HG02852 (cell line): ENCODE results near the gene ALDOA.

Experiments used
- ATAC-seq: cut with Tn5 transposase; IDR thresholded peaks from one replicate; pipeline ENCODE4 v1.9.1; 2021; ENCODE audit warnings: mild to moderate bottlenecking, moderate library complexity; ENCODE audit not compliant: unreplicated experiment

The ALDOA gene

DNA sequence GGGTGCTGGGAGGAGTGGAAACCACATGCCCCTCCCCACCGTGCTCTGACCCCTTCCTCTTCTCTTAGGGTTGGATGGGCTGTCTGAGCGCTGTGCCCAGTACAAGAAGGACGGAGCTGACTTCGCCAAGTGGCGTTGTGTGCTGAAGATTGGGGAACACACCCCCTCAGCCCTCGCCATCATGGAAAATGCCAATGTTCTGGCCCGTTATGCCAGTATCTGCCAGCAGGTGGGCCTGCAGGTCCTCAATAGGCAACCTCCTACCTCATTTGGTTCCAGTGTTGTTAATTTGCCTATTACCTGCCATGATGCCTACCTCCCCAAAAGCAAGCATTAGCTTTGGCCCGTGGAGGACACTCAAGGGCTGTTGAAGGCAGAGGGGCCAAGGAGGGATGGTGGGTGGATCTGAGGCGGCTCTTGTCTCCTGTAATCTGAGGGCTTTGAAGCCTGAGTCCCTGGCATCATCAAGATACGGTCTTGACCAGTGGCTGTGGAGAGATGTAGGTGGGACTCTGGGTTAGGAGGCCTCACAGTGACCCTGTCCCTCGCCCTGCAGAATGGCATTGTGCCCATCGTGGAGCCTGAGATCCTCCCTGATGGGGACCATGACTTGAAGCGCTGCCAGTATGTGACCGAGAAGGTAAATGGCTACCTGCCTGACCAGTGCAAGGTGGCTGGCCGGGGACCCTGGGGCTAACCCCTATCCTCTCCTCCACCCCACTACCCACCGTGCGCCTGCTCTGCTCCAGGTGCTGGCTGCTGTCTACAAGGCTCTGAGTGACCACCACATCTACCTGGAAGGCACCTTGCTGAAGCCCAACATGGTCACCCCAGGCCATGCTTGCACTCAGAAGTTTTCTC lies 3.4 kb downstream of the ALDOA start:
- ATAC-seq = no peak

DNA sequence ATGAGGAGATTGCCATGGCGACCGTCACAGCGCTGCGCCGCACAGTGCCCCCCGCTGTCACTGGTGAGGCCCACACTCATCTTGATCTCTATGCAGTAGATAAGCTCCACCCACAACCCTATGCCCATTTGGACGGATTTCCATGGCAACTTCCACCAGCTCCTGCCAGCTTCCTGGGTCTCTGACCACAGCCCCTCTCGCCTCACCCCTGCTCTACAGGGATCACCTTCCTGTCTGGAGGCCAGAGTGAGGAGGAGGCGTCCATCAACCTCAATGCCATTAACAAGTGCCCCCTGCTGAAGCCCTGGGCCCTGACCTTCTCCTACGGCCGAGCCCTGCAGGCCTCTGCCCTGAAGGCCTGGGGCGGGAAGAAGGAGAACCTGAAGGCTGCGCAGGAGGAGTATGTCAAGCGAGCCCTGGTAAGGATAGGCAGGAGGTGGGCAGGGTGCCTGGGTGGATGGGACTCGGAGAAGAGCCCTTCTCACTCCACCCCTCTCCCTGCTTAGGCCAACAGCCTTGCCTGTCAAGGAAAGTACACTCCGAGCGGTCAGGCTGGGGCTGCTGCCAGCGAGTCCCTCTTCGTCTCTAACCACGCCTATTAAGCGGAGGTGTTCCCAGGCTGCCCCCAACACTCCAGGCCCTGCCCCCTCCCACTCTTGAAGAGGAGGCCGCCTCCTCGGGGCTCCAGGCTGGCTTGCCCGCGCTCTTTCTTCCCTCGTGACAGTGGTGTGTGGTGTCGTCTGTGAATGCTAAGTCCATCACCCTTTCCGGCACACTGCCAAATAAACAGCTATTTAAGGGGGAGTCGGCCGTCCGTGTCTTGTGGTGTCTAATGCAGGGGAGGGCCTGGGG lies 4.3 kb downstream of the ALDOA start:
- ATAC-seq = no peak

DNA sequence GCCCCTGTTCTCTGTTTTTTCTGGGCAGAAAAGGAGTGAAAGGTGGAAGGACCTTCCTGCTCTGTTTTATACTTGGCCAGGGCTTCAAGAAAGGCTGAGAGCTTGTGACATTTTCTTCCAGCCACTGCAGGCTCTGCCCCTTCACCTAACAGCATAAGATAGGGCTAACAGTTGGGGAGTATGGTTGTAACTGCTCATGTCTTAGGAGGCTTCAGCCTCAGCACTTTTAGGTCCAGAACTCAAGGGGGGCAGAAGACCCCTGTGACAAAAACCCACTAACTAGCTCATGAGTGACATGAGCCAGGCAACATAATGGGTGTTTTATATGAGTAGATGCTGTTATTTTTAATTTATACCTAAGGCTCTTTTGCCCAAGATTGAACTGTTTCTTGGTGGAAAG lies 4.9 kb downstream of the ALDOA start:
- no peak for ATAC-seq

DNA sequence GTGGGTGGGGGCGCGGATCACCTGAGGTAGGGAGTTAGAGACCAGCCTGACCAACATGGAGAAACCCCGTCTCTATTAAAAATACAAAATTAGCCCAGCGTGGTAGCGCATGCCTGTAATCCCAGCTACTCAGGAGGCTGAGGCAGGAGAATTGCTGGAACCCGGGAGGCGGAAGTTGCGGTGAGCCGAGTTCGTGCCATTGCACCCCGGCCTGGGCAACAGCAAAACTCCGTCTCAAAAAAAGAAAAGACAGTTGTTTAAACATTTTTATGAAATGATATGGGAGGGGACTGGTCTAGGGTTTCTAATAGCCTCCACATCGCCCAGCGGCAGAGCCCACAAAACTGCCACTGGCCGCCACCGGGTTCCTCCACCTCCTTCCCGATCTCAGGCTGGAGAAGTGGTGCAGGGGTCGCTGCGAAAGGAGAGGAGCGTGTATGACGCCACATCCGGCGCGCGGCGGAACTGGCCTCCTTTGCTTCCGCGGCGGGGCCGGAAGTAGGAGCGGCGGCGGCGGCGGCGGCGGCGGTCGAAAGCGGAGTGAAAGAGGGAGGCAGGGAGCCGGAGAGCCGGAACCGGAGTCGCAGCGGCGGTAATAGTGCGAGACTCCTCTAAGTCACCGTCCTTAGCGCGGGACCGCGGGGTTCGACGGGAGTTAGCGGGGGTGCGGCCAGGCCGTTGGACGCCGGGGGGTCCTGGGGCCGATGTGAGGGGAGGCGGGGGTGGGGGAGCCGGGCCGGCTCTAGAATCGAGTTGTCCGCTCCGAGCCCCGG lies 10.1 kb downstream of the ALDOA start, which contains the start of gene PPP4C:
Gene PPP4C, plus strand, starts transcription at position 492 of the 773 bp plus-strand sequence. CDS start 384 bp downstream, outside the sequence.
- ATAC-seq = peak; percentile 72

DNA sequence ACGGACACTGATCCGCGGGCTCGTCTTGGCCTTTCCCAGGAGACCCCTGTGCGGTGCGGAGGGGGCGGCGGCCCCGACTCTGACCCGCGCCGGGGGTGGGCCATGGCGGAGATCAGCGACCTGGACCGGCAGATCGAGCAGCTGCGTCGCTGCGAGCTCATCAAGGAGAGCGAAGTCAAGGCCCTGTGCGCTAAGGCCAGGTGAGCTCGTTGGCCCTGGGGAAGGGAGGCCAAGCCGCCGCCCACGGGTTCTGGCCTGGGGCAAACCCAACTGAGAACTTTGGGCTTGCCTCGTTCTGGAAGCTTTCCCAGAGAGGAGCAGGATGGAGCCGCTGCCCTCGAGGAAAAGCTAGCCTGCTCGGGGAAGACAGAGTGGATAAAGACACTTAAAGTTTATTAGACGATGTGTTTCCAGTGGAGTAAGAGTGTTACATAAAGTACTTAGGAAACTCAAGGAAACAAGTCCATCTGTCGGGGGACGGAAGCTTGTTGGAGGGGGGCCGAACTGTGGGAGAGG lies 10.8 kb downstream of the ALDOA start:
- peak; percentile 23 for ATAC-seq

DNA sequence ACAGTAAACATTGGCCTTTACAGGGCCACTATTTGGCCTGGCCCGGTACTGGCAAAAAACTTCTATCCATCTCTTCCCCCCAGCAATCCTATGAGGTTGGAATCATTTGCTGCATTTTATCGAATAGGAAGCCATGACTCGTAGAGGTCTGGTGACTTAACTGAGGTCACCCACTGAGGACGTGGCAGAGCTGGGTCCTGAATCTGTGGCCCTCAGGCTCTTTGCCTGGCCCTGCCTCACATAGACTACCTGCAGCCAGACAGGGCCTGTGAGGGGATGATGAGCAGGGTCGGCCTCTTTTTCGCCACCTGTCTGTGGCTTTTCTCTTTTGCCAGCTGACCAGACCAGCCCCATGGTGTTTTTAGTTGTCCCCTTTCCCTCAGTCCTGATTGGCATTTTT lies 12.1 kb downstream of the ALDOA start:
- no peak for ATAC-seq

DNA sequence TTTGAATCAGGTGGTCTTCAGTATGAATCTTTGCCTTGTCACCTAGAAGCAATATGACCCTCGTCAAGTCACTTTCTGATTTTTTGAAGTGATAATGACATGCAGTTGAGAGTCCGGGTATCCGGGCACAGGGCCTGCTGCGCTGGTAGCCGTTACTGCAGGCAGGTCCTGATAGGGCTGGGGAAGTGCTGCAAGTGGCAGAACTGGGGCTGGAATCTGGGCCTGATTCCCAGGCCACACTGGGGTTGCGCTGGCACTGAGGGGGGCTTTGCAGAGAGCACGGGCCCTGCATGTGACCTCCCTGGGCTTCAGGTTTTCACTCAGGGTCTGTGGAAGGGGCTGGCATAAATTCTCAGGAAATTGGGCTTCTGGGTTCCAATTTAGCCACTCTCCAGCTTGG lies 13.2 kb downstream of the ALDOA start:
- ATAC-seq = no peak

DNA sequence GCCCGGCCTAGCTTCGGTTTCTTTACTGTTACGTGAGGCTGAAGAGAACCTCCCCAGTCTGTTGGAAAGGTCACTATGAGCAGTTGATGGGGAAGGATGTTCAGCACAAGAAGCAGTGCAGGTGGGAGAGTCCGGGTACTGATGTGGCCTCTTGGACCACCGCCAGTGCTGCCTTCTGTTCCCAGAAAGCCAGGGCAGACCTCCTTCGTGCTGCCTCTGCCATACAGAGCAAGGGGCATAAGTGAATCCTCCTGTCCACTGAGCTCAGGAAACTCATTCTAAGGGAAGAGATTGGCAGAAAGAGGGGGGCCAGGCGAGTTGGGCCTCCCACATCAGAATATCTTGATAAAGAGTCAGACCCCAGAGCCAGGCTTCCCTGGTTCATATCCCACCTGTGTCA lies 13.9 kb downstream of the ALDOA start:
- no peak for ATAC-seq

DNA sequence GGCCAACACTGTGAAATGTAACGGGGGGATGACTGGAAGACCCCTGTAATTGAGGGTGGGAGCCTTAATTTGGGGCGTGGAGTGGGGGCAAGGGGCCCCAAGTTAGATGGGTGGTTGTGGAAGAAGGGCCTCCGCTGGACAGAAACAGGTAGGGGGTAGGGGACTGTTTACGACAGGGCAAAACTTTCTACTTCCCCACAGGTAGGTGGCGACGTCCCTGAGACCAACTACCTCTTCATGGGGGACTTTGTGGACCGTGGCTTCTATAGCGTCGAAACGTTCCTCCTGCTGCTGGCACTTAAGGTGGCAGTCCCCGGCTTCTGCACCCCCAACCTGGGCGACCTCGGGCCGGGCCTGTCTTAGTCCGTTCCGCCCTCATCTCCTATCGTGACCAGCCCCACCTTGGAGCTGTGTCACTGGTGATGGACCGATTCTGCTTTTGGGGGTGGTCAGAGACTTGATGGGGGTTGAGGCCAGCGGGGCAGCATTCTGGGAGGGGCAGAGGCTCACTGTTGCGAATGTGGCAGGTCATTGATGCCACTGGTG lies 17.1 kb downstream of the ALDOA start:
- ATAC-seq = no peak

DNA sequence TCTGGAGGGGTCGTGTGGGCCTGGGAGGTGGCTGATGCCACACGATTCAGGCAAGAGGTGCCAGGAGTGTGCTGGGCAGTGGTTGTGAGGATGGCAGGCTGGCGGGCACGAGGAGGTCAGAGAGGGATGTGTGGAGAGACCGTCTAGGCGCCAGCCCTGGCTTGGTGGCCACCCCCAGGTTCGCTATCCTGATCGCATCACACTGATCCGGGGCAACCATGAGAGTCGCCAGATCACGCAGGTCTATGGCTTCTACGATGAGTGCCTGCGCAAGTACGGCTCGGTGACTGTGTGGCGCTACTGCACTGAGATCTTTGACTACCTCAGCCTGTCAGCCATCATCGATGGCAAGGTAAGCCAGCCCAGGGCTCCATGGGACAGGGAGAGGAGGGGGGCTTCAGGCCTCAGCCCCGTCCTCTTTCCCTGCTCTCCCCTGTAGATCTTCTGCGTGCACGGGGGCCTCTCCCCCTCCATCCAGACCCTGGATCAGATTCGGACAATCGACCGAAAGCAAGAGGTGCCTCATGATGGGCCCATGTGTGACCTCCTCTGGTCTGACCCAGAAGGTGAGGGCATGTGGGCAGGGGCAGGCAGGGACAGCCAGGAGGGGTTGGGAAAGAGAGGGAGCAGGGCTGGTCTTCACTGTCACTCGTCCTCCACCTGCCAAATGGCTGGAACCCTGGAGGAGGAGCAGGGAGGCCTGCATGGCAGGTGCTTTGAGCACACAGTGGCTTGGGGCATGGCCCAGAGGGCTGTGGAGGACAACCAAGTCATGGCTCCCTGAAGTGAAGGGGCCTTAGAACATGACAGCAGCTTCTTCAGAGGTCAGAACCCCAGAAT lies 17.9 kb downstream of the ALDOA start:
- ATAC-seq = no peak

DNA sequence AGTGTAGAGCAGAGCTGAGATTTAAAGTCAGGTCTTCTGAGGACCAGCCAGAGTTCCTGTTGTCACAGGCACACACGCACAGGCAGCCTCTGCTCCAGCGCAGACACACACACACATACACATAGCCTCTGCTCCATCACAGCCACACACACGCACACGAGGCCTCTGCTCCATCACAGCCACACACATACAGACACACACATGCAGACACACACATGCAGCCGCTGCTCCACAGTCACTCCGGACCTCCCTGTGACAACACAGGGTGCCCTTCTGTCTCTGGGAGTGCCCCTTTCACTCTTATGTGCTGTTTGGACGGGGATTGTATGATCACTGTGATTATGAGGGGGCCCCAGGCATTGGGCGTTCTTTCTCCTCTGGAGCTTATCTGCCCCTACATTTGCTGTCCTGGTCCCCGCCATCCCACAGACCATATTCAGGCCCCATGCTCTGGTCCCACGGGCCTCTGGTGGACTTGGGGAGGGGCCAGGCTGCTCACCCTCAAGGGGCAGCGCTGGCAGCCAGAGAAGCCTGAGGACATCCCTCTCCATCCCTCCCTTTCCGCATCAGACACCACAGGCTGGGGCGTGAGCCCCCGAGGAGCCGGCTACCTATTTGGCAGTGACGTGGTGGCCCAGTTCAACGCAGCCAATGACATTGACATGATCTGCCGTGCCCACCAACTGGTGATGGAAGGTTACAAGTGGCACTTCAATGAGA lies 18.7 kb downstream of the ALDOA start:
- ATAC-seq = no peak

DNA sequence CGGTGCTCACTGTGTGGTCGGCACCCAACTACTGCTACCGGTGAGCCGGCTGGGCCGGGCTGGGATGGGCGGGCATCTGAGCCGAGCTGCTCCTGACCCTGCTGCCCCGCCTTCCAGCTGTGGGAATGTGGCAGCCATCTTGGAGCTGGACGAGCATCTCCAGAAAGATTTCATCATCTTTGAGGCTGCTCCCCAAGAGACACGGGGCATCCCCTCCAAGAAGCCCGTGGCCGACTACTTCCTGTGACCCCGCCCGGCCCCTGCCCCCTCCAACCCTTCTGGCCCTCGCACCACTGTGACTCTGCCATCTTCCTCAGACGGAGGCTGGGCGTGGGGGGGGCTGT lies 19.2 kb downstream of the ALDOA start:
- no peak for ATAC-seq

DNA sequence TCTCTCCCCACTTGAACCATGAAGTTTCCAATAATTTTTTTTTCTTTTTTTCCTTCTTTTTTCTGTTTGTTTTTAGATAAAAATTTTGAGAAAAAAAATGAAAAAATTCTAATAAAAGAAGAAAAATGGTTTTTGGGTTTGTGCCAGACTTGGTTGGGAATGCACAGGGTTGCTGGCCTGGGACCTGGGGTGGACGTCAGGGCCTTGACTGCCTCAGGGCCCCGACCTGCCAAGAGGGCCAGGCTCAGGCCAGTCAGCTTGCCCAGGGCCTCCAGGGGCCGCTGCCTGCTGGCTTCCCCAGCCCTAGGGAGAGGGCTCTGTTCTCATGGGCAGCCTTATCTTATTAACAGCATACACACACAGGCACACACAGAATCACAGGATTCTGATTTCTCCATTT lies 19.7 kb downstream of the ALDOA start:
- no peak for ATAC-seq

DNA sequence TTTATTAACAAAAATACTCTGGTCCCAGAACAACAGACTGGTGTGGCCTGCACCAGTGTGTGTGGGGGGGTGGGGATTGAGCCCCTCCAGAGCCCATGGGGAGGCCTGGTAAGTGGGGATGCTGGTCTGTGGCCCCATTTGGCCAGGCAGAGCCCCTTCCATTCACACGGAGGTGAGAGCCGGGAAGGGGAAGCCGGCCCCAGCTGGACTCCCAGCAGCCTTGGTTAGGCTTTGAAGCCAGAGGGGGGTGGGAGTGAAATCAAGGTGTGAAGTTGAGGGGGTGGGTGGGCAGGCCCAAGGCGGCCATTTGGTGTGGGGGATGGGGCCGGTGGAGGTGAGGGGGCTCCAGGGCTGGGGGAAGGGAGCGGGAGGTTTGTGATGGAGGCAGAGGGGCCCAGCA lies 20.3 kb downstream of the ALDOA start:
- no peak for ATAC-seq

DNA sequence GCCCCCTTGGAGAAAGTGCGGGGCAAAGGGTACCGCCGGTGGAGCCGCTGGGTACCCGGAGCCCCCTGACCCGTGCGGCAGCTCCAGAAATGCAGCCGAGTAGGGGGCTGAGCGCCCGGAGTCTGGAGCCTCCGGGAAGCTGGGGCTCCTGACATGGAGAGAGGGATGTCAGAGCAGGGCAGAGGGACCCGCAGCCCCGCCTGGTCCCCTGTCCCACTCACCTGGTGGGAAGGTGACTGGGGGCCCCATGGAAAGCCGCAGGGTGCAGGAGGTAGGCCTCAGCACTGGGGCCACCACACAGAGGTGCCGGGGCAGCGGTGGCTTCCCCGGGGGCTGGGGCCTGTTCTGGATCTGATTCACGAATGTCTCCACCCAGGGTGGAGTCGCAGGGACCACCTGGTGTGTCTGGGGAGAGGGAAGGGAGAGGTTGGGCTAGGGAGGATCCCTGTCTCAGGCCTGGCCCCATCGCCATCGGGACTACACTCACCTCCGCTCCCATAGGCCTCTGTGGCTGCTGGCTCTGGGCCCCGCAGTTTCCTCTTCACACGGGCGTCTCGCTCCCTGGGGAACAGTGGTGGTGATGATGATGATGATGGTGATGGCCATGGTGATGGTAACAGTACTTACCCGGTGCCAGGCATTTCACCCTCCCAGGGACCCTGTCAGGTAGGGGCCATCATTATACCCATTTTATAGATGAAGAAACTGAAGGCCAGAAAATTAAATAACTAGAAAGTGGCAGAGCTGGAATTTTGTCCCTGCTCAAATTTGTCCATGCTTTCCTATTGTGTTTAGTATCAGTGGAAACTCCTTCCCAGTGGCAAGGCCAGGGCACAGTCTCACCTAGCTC lies 21.0 kb downstream of the ALDOA start:
- ATAC-seq = no peak

DNA sequence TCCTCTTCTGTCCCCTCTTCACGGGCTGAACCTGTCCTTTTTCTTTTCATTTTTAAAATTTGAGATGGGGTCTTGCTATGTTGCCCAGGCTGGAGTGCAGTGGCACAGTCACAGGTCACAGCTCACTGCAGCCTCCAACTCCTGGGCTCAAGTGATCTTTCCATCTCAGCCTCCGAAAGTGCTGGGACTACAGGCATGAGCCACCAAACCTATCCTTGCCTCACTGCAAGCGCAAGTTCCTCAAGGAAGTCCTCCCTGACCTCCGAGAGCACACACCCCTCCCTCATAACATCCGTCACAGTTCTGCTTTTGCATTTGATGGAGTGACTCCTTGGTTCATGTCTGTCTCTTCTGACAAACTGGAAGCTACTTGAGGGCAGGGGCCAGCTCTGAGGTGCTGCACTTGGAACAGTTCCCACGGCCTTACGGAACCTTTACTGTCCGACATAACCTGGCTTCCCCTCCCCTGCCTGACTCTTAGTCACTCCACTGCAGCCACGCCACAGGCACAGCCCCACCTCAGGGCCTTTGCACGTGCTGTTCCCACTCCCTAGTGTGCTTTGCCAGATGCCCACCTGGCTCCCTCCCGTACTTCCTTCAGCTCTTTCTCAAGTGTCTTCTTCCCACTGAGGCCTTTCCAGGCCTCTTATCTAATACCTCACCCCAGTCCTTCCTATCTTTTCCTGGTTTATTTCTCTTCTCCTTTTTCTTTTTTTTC lies 21.8 kb downstream of the ALDOA start:
- ATAC-seq = no peak

DNA sequence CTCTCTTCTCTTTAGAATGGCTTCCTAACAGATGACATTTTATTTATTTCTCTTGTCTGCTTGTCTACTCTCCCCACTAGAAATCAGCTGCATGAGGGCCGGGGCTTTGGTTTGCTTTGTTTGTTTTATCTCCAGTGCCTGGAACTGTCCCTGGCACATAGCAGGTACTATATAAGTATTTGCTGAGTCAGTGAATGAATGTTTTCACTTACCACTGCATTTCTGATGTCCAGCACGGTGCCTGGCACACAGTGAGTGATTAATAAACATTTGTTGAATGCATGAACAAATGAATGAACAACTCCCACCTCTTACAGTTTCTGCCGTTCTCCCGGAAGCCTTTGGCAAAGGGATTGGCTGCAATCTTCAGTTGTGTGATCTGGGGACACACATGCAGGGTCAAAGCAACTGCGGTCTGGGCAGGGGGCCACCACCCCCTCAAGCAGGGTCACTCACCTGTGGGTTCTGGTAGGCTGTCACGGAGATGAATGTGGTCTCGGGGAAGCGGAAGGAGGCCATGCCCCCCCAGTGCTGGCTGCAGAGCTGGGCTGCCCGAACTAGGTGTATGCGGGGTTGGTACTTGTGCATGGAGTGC lies 22.8 kb downstream of the ALDOA start:
- ATAC-seq = no peak
